Hepatocyte (in vitro differentiated cells): ENCODE measurements around the gene THUMPD1.
"Not testable (repeated sequence)": the region's sequence is repeated elsewhere in the genome, so short reads cannot be mapped to it uniquely, and the experiment has no call there.

Experiments
- EZH2 ChIP-seq: fragments of 200-600 bp; sonication (generic); IDR thresholded peaks from 2 replicates; pipeline ENCODE4 v1.6.1; 2016; ENCODE audit warnings: antibody characterized with exemption, mild to moderate bottlenecking, borderline replicate concordance
- EZH2phosphoT487 ChIP-seq: fragments of 200-600 bp; sonication (generic); IDR thresholded peaks from one replicate; pipeline ENCODE4 v1.6.1; 2018; ENCODE audit warnings: antibody characterized with exemption, mild to moderate bottlenecking, low read depth, moderate library complexity; ENCODE audit not compliant: unreplicated experiment, severe bottlenecking
- TF ChIP-seq, protein P1 (sequence below): fragments of 200-600 bp; sonication (generic); IDR thresholded peaks from 2 replicates; pipeline ENCODE4 v1.5.1; 2016; ENCODE audit warnings: antibody characterized with exemption, mild to moderate bottlenecking; ENCODE audit not compliant: poor library complexity

DNA sequence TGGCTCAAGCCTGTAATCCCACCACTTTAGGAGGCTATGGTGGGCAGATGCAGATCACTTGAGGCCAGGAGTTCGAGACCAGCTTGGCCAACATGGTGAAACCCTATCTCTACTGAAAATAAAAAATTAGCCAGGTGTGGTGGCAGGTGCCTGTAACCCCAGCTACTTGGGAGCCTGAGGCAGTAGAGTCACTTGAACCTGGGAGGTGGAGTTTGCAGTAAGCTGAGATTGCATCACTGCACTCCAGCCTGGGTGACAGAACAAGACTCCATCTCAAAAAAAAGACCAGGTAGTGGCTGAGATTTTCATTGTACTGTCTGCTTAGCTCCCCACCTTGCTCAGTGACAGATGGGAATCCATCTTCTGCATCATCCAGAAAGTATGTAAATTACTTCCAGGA, 22.8 kb upstream of the THUMPD1 start:
- TF ChIP-seq, protein P1, sequence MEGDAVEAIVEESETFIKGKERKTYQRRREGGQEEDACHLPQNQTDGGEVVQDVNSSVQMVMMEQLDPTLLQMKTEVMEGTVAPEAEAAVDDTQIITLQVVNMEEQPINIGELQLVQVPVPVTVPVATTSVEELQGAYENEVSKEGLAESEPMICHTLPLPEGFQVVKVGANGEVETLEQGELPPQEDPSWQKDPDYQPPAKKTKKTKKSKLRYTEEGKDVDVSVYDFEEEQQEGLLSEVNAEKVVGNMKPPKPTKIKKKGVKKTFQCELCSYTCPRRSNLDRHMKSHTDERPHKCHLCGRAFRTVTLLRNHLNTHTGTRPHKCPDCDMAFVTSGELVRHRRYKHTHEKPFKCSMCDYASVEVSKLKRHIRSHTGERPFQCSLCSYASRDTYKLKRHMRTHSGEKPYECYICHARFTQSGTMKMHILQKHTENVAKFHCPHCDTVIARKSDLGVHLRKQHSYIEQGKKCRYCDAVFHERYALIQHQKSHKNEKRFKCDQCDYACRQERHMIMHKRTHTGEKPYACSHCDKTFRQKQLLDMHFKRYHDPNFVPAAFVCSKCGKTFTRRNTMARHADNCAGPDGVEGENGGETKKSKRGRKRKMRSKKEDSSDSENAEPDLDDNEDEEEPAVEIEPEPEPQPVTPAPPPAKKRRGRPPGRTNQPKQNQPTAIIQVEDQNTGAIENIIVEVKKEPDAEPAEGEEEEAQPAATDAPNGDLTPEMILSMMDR, result not testable (repeated sequence)
- TF ChIP-seq EZH2, EZH2phosphoT487: not testable (repeated sequence)
